Measurements from ENCODE around the gene GAREM1.

- TF ChIP-seq POLR2A (IDR thresholded peaks at IDR 0.05): no peak
- TF ChIP-seq, protein P1, sequence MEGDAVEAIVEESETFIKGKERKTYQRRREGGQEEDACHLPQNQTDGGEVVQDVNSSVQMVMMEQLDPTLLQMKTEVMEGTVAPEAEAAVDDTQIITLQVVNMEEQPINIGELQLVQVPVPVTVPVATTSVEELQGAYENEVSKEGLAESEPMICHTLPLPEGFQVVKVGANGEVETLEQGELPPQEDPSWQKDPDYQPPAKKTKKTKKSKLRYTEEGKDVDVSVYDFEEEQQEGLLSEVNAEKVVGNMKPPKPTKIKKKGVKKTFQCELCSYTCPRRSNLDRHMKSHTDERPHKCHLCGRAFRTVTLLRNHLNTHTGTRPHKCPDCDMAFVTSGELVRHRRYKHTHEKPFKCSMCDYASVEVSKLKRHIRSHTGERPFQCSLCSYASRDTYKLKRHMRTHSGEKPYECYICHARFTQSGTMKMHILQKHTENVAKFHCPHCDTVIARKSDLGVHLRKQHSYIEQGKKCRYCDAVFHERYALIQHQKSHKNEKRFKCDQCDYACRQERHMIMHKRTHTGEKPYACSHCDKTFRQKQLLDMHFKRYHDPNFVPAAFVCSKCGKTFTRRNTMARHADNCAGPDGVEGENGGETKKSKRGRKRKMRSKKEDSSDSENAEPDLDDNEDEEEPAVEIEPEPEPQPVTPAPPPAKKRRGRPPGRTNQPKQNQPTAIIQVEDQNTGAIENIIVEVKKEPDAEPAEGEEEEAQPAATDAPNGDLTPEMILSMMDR (IDR thresholded peaks at IDR 0.05): no peak
- TF ChIP-seq POLR2AphosphoS5 (IDR thresholded peaks at IDR 0.05): no peak
Observed at GRCh38 chr18:32332708-32333107, 138.0 kb downstream of the GAREM1 start.
